SK-N-MC (cell line): ENCODE data around the gene ARFIP1.

ENCODE experiments used
- EZH2 ChIP-seq: fragments of 200-600 bp; sonication (generic); IDR thresholded peaks from one replicate; pipeline ENCODE4 v1.6.1; 2017; ENCODE audit warnings: antibody characterized with exemption
- POLR2AphosphoS5 ChIP-seq: IDR thresholded peaks from 2 replicates; pipeline ENCODE4 v1.6.1; 2012; ENCODE audit warnings: mild to moderate bottlenecking, low read depth, low read length, borderline replicate concordance

DNA sequence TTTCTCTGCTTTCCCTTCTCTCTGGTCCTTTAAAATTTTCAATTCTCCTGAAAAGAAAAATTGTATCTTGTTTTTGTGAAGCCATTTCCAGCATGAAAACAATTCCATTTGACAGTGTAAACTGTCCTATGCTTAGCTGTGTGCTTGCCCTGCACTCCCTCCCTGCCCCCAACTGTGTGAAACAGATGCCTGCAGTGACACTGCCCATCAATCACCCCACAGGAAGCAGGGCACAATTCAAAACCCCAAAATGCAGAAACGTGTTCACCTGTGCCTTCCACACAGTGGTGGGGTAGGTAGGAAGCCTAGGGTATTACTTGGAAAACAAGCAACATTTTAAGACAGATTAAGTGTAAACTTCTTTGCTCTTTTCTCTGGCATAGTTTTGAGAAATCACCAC lies 150.1 kb downstream of the ARFIP1 start:
- TF ChIP-seq EZH2 (no peak), POLR2AphosphoS5 (no peak)
